Central memory CD8-positive, alpha-beta T cell (primary cell): ENCODE results near the gene SBK2.
"Not testable (repeated sequence)": the region's sequence is repeated elsewhere in the genome, so short reads cannot be mapped to it uniquely, and the experiment has no call there.

ENCODE experiments used
- ATAC-seq: fragments of 150-1000 bp; cut with Tn5 transposase; replicated peaks from 2 replicates; pipeline ENCODE4 v1.10.0; 2022; ENCODE audit warnings: mild to moderate bottlenecking, moderate FRiP score, moderate number of reproducible peaks; ENCODE audit not compliant: poor library complexity, severe bottlenecking; ENCODE audit errors: extremely low read depth
- DNase-seq, 2 donors: peaks; one replicate each; pipeline ENCODE4 v3.0.0; 2021; ENCODE audit warnings: low spot score in 2 of 2
- H3K27ac Mint-ChIP-seq: one replicate; pipeline ENCODE4 v1.8.0; 2022; ENCODE audit warnings: low read depth, mild to moderate bottlenecking, moderate library complexity, mixed read lengths
- H3K27me3 Mint-ChIP-seq: one replicate; pipeline ENCODE4 v1.8.0; 2022; ENCODE audit warnings: mixed read lengths
- H3K36me3 Mint-ChIP-seq: one replicate; pipeline ENCODE4 v1.8.0; 2022; ENCODE audit warnings: mild to moderate bottlenecking, moderate library complexity, mixed read lengths; ENCODE audit not compliant: insufficient read depth
- H3K4me1 Mint-ChIP-seq: one replicate; pipeline ENCODE4 v1.8.0; 2022; ENCODE audit warnings: mixed read lengths
- H3K4me3 Mint-ChIP-seq: one replicate; pipeline ENCODE4 v1.8.0; 2022; ENCODE audit warnings: mild to moderate bottlenecking, moderate library complexity, mixed read lengths
- H3K9me3 Mint-ChIP-seq: one replicate; pipeline ENCODE4 v1.8.0; 2022; ENCODE audit warnings: mixed read lengths

Gene SBK2, protein sequence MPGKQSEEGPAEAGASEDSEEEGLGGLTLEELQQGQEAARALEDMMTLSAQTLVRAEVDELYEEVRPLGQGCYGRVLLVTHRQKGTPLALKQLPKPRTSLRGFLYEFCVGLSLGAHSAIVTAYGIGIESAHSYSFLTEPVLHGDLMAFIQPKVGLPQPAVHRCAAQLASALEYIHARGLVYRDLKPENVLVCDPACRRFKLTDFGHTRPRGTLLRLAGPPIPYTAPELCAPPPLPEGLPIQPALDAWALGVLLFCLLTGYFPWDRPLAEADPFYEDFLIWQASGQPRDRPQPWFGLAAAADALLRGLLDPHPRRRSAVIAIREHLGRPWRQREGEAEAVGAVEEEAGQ

DNA sequence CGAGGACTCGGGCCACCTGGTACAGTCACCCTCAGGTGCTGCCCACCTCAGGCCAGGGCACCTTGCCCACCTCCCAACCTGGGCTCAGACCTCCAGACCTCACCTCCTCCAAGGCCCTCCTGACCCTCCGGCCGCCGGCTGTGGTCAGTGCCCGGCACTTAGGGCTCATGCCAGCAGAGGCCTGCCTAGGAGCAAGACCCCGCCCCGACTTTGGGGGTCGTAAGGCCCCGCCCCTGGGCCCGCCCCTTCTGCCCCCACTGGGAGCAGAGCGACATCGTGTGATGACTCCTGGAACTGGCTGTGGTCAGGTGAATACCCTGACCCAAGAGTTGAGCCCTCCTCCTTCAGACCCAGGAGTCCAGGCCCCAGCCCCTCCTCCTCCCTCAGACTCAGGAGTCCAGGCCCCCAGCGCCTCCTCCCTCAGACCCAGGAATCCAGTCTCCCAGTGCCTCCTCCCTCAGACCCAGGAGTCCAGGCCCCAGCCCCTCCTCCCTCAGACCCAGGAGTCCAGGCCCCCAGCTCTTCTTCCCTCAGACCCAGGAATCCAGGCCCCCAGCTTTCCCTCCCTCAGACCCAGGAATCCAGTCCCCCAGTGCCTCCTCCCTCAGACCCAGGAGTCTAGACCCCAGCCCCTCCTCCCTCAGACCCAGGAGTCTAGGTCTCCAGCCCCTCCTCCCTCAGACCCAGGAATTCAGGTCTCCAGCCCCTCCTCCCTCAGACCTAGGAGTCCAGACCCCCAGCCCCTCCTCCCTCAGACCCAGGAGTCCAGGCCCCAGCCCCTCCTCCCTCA, at the start of gene SBK2:
Gene SBK2 (minus strand): TSS at position 183 of the 790 bp plus-strand sequence. CDS start 839 bp downstream, outside the sequence.
- H3K36me3 Mint-ChIP-seq, result peaks cover 1% of the 10 kb centered on the region
- no peaks in the 10 kb centered on the region for H3K4me1 Mint-ChIP-seq
- no peaks in the 10 kb centered on the region for H3K9me3 Mint-ChIP-seq
- H3K27me3 Mint-ChIP-seq, result peaks cover 12% of the 10 kb centered on the region
- H3K27ac Mint-ChIP-seq, result no peak within 1 kb of the TSS
- DNase-seq (no peak), ATAC-seq (no peak)
- no peak within 1 kb of the TSS for H3K4me3 Mint-ChIP-seq

DNA sequence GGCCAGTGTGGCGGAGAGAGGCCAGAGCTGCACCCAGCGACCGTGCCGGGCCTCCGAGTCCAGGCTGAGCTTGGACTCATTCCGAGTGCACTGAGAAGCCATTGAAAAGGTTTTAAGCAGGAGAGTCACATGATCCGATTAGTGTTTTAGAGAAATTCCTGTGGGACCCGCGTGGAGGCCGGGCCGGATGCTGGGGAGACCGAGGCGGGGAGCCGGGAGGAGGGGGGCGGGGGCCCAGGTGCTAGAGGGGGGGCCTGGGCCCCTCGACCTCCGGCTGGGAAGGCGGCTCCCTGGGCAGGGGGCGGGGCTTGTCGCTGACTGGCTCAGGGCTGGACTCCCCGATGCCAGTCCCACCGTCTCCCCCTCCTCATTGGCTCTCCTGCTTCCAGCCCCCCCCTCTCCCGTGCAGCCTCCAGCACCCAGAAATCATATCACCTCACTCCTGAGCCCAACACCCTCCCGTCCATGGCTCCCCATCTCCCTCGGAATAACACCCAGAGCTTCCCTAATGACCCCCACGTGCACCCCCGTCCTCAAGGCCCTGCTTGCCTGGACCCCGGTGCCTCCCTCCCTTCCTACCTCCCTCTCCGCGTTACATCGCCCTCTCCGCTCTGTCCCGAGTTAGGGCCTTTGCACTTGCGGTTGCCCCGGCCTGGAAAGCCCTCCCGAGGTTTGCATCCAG, 48.9 kb upstream of the SBK2 start:
- H3K9me3 Mint-ChIP-seq, result no peaks in the 10 kb centered on the region
- ATAC-seq (no peak), DNase-seq (no peak)
- H3K4me1 Mint-ChIP-seq, result peaks cover 42% of the 10 kb centered on the region
- peaks cover 5% of the 10 kb centered on the region for H3K36me3 Mint-ChIP-seq
- H3K27me3 Mint-ChIP-seq, result no peaks in the 10 kb centered on the region
- H3K27ac Mint-ChIP-seq, result peak overlapping the region; percentile 25
- peak overlapping the region; percentile 54 for H3K4me3 Mint-ChIP-seq

DNA sequence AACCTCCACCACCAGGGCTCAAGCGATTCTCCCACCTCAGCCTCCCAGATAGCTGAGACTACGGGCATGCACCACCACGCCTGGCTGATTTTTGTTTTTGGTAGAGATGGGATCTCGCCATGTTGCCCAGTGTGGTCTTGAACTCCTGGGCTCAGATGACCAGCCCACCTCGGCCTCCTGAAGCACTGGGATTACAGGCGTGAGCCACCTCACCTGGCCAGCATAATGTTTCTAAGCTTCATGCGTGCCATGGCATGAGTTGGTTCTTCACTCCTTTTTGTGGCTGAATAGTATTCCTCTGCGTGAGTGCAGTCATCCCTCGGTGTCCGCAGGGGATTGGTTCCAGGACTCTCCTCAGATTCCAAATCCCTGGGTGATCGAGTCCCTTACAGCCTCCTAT, 47.9 kb upstream of the SBK2 start:
- DNase-seq, result no peak
- peak overlapping the region; percentile 25 for H3K27ac Mint-ChIP-seq
- H3K4me1 Mint-ChIP-seq, result peaks cover 44% of the 10 kb centered on the region
- peaks cover 9% of the 10 kb centered on the region for H3K36me3 Mint-ChIP-seq
- no peak for ATAC-seq
- H3K27me3 Mint-ChIP-seq, result no peaks in the 10 kb centered on the region
- peak overlapping the region; percentile 54 for H3K4me3 Mint-ChIP-seq
- H3K9me3 Mint-ChIP-seq, result no peaks in the 10 kb centered on the region

DNA sequence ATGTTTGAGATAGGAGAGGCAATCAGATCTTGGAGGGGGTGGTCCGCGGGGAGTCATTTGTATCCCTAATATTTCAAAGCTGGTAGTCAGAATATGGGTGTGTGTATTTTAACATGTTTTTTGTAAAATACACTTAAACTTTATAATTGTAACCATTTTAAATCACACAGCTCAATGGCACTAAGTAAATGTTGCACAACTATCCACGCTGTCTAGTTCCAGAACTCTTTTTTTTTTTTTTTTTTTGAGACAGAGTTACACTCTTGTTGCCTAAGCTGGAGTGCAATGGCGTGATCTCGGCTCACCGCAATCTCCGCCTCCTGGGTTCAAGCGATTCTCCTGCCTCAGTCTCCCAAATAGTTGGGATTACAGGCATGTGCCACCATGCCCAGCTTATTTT, 47.0 kb upstream of the SBK2 start:
- DNase-seq, H3K27me3 Mint-ChIP-seq, H3K27ac Mint-ChIP-seq, H3K4me3 Mint-ChIP-seq, H3K9me3 Mint-ChIP-seq, ATAC-seq: not testable (repeated sequence)
- Mint-ChIP-seq H3K36me3 (peaks cover 11% of the 10 kb centered on the region), H3K4me1 (peaks cover 49% of the 10 kb centered on the region)

DNA sequence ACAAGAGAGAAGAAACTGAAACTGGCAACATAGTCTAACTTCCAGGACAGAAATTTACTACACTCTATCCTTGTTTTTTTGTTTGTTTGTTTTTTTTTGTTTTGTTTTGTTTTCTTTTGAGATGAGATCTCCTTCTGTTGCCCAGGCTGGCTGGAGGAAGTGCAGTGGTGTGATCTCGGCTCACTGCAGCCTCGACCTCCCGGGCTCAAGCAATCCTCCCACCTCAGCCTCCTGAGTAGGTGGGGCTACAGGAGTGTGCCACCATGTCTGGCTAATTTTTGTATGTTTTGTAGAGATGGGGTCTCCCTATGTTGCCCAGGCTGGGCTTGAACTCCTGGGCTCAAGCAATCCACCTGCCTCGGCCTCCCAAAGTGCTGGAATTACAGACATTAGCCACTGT, 45.4 kb upstream of the SBK2 start:
- DNase-seq, H3K27ac Mint-ChIP-seq, H3K9me3 Mint-ChIP-seq, H3K4me3 Mint-ChIP-seq, ATAC-seq, H3K27me3 Mint-ChIP-seq: not testable (repeated sequence)
- Mint-ChIP-seq H3K4me1 (peaks cover 47% of the 10 kb centered on the region), H3K36me3 (peaks cover 12% of the 10 kb centered on the region)

DNA sequence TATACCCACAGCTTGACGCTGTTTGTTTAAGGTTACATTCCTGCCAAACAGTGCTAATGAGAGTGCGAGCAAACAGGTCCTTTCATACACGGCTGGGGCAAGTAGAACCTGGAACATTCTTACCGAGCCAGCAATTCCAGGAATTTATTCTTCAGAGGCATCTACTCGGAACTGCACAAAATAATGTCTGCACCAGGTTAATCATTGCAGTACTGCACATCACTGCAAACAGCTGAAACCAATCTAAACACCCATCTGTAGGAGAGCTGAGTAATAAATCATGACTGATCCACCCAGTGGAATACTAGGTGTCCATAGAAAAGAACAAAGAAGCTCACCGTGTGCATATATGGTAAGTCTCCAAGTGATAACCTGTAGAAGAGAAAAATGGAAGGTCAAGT, 44.9 kb upstream of the SBK2 start:
- Mint-ChIP-seq H3K9me3 (no peaks in the 10 kb centered on the region), H3K4me1 (peaks cover 42% of the 10 kb centered on the region), H3K27ac (peak overlapping the region; percentile 91), H3K36me3 (peaks cover 15% of the 10 kb centered on the region), H3K4me3 (peak overlapping the region; percentile 85), H3K27me3 (no peaks in the 10 kb centered on the region)
- DNase-seq, result no peak
- no peak for ATAC-seq

DNA sequence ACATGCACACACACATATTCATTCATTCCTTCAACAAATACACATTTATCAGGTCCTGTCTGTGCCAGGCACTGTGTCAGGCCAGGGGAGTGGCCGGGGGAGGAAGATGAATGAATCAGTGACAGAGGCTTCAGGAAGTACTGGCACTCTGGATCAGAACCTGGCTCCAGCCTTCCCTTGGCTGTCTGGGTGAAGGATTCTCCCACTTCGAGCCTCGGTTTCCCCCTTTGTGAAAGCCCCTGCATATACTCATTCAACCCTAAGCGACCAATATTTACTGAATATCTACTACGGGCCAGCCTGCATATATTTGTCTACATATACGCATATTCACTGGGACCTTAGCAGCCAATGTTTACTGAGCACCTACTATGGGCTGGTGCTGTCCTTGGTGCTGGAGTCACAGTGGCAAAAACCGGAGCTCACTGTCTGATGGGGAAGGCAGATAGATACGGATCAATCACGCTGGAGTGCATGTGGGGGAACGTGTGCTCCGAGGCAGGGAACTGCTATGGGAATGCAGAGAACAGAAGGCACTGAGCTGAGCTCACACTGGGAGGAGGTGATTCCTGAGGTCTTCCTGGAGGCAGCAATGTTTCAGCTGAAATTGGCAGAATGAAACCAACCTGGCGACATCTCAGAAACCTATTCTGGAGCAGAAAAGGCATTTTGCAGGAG, 44.4 kb upstream of the SBK2 start:
- DNase-seq (no peak), ATAC-seq (no peak)
- peak overlapping the region; percentile 85 for H3K4me3 Mint-ChIP-seq
- no peaks in the 10 kb centered on the region for H3K27me3 Mint-ChIP-seq
- peak overlapping the region; percentile 91 for H3K27ac Mint-ChIP-seq
- H3K4me1 Mint-ChIP-seq, result peaks cover 37% of the 10 kb centered on the region
- peaks cover 15% of the 10 kb centered on the region for H3K36me3 Mint-ChIP-seq
- H3K9me3 Mint-ChIP-seq, result no peaks in the 10 kb centered on the region

DNA sequence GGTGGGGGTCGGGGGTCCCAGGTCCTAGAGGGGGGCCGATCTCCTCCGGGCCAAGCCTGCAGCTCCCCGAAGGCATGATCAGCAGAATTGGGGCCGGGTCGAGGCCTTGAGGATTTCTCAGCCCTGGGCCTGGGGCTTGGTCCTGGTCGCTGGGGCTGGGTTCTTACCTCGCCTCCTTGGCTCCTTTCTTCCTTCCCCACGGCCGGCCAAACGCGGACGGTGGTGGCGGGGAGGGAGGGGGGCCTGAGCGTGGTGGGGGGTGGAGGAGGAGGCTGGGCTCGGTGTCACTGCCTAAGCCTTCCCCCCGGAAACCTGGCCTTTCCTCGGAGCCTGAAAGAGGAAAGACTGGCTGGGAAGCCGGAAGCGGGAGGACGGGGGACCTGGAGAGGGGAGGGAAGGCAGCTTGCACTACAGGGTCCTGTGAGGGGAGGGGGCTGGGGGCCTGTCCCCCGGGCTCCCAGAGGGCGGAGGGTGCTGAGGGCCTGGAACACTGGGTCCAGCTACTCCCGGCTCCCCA, 43.8 kb upstream of the SBK2 start, which contains the start of gene ZNF579:
Gene ZNF579 (minus strand): TSS at position 221 of the 517 bp plus-strand sequence. CDS start 1,209 bp downstream, outside the sequence.
- Mint-ChIP-seq H3K4me1 (peaks cover 31% of the 10 kb centered on the region), H3K9me3 (no peaks in the 10 kb centered on the region), H3K36me3 (peaks cover 15% of the 10 kb centered on the region), H3K27ac (peak within 1 kb of the TSS; percentile 91), H3K4me3 (peak within 1 kb of the TSS; percentile 85), H3K27me3 (no peaks in the 10 kb centered on the region)
- ATAC-seq, result peak; percentile 68
- DNase-seq, result peak; percentile 38 to 53

DNA sequence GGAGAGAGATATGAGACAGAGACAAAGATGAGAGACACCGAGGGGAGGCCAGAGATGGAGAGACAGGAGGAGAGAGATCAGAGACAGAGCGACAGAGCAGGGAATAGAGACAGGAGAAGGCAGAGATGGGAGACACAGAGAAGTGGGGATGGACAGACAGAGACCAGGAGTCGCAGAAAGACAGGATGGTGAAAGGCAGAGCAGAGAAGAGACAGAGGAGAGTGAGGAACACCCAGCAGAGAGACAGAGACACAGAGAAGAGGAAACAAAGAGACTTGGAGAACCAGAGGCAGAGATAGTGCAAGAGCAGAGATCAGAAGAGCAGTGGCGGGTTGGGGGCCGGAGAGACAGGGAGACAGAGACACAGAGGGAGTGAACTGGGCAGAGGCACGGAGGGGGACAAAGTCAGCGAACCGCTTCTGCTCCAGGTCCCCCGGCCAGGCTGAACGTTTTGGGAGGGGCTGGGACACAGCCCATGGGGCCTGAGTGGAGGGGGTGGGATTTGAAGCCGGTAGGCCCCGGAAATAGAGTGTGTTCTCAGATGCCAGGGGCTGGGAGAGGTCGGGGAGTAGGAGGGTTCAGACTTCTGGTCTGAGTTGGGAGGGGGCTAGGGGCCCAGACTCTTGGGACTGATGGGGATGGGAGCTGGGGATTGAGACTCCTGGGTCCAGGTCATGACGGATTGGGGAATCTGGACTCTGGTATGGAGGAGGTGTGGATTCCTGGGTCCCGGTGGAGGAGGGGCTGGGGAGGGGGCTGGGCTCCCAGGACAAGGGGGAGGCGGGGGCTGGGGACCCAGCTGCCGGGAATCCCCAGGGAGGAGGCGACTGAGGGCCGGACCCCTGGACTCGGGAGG, 43.1 kb upstream of the SBK2 start:
- DNase-seq (no peak), ATAC-seq (no peak)
- Mint-ChIP-seq H3K27me3 (no peaks in the 10 kb centered on the region), H3K9me3 (no peaks in the 10 kb centered on the region), H3K36me3 (peaks cover 15% of the 10 kb centered on the region), H3K4me1 (peaks cover 24% of the 10 kb centered on the region), H3K4me3 (peak overlapping the region; percentile 85), H3K27ac (peak overlapping the region; percentile 91)

DNA sequence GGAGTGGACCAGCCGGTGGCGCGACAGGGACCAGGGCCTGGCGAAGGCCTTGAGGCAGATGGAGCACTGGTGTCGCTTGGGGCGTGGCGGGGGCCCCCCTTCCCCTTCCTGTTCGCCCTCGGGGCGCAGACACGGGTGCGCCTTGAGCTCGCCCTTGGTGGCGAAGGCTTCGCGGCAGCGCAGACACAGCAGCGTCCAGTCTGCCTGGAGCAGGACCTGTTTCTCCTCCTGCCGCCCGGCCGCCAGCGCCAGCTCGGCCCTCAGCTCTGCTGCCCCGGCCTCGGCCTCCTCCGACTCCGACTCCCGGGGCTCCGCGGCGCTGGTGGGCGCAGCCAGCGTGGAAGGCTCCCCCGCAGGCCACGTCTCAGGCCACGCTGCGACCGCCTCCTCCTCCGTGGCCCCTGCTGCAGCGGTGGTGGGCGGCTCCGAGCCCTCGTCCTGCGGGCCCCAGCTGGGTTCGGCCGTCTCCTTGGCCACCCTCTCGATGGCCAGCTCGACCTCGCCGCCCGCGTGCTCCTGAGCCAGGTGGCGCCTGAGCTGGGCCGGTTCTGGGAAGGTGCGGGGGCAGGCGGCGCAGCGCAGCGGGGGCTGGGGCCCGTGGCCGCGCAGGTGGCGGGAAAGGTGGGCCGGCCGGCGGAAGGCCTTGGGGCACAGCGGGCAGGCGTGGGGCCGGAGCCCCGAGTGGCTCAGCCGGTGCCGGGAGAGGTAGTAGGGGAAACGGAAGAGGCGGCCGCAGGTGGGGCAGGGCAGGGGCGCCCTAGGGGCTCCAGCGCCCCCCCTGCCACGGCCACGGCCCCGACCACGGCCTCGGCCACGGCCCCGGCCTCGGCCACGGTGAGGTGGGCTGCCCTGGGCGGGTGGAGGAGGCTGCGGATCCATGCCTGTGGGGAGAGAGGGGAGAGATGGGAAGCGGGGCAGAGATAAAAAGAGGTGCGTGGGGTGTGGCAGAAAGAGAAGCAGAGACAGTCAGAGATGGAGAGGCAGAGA, 42.1 kb upstream of the SBK2 start:
- DNase-seq (no peak), ATAC-seq (no peak)
- no peaks in the 10 kb centered on the region for H3K9me3 Mint-ChIP-seq
- peaks cover 24% of the 10 kb centered on the region for H3K4me1 Mint-ChIP-seq
- H3K36me3 Mint-ChIP-seq, result peaks cover 15% of the 10 kb centered on the region
- peak overlapping the region; percentile 91 for H3K27ac Mint-ChIP-seq
- H3K27me3 Mint-ChIP-seq, result no peaks in the 10 kb centered on the region
- peak overlapping the region; percentile 85 for H3K4me3 Mint-ChIP-seq
